GM12874 (cell line): Measurements from ENCODE around the gene HERC4.

ENCODE experiments used
- TF ChIP-seq, protein P1 (sequence below): IDR thresholded peaks from 2 replicates; pipeline ENCODE4 v1.5.1; 2011; ENCODE audit warnings: low read depth, mild to moderate bottlenecking, control low read depth, low read length, moderate library complexity; ENCODE audit not compliant: insufficient read depth

The HERC4 gene

GRCh38 chr10:67917679-67918078, 157.4 kb downstream of the HERC4 start:
- TF ChIP-seq, protein P1, sequence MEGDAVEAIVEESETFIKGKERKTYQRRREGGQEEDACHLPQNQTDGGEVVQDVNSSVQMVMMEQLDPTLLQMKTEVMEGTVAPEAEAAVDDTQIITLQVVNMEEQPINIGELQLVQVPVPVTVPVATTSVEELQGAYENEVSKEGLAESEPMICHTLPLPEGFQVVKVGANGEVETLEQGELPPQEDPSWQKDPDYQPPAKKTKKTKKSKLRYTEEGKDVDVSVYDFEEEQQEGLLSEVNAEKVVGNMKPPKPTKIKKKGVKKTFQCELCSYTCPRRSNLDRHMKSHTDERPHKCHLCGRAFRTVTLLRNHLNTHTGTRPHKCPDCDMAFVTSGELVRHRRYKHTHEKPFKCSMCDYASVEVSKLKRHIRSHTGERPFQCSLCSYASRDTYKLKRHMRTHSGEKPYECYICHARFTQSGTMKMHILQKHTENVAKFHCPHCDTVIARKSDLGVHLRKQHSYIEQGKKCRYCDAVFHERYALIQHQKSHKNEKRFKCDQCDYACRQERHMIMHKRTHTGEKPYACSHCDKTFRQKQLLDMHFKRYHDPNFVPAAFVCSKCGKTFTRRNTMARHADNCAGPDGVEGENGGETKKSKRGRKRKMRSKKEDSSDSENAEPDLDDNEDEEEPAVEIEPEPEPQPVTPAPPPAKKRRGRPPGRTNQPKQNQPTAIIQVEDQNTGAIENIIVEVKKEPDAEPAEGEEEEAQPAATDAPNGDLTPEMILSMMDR: no peak

- TF ChIP-seq, protein P1: no peak
Observed at GRCh38 chr10:67917169-67917568, 157.9 kb downstream of the HERC4 start.

DNA sequence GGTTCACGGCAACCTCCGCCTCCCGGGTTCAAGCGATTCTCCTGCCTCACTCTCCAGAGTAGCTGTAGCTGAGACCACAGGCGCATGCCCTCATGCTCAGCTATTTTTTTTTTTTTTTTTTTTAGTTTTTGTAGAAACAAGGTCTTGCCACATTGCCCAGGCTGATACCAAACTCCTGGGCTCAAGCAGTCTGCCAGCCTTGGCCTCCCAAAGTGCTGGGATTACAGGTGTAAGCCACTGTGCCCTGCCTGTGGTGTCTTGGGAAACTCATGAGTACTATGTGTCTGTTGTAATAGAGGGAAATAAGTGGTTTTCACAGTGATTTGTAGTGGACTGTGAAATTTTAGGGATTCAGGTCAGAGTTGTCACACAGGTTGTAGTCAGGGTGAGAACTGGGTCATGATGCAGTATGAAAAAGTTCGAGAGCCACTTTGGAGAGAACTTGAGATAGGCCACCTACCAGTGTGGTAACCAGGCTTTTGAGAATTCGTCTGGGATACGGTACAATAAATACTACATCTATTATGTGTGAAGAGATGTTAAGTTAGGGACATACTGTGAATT, 160.2 kb downstream of the HERC4 start:
- TF ChIP-seq, protein P1: no peak

DNA sequence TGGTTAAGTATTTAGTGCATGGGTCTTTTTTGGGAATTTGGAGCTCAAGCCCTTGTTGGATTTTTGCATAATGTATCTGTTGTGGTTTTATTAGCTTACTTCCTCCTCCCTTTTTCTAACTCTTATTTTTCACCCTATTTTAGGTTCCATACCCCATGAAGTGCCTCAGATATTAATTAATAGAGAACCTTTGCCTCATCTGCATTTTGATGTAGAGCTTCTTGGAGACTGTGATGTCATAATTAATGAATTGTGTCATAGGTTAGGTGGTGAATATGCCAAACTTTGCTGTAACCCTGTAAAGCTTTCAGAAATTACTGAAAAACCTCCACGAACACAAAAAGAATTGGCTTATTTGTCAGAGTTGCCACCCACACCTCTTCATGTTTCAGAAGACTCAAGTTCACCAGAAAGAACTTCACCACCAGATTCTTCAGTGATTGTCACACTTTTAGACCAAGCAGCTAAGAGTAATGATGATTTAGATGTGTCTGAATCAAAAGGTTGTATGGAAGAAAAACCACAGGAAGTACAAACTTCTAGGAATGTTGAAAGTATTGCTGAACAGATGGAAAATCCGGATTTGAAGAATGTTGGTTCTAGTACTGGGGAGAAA, 162.6 kb downstream of the HERC4 start:
- TF ChIP-seq, protein P1: no peak

GRCh38 chr10:67903581-67903980, 171.5 kb downstream of the HERC4 start:
- TF ChIP-seq, protein P1: no peak

DNA sequence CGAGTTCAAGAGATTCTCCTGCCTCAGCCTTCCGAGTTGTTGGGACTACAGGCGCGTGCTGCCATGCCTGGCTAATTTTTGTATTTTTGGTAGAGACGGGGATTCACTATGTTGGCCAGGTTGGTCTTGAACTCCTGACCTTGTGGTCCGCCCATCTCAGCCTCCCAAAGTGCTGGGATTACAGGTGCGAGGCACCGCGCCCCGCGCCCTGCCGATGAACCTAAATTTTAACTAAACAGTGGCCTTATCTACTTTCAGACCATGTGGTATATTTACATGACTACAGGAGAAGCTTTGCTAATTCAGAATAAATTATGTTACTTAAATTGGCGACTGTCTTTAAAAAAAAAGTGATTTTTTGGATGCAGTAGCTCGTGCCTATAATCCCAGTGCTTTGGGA, 181.4 kb downstream of the HERC4 start:
- TF ChIP-seq, protein P1: no peak

- TF ChIP-seq, protein P1: no peak
Observed at GRCh38 chr10:67884842-67885670, 190.0 kb downstream of the HERC4 start.
